ENCODE results near the gene STEAP1B. TPM values are rescaled to one million over a fixed set of nuclear protein-coding genes. Genes with fewer than 3 reads are reported as not detected.

Gene STEAP1B
- total RNA-seq, 1 experiment from 2014 or later = 3.2 TPM

- peaks cover 0 to 3% (median 0%) of the 10 kb centered on the region in 3 experiments; a peak in 2 of 7 replicates for H3K36me3 Mint-ChIP-seq (ENCODE audit: insufficient read depth in 1 of 3, low read depth in 3 of 3)
Measured at GRCh38 chr7:22432203-22432718, 67.7 kb downstream of the STEAP1B start.

More at GRCh38 chr7:22432203-22432718, 67.7 kb downstream of the STEAP1B start:
- no peak overlapping the region for H3K4me2 ChIP-seq (ENCODE audit: insufficient read depth, insufficient read length, low read length)
- H4K20me1 ChIP-seq (ENCODE audit: control insufficient read depth, insufficient read depth, insufficient read length) = no peaks in the 10 kb centered on the region
- no peak overlapping the region for H2AFZ ChIP-seq (ENCODE audit: low read length)
- no peak overlapping the region for H2BK15ac ChIP-seq (ENCODE audit: low read depth, low read length)
- H2BK5ac ChIP-seq (ENCODE audit: insufficient read length, low read length) = no peak overlapping the region
- no peak for TF ChIP-seq CTCF (conservative IDR thresholded peaks at IDR 0.05)
- H3K56ac ChIP-seq (ENCODE audit: insufficient read length, low read depth, low read length) = no peak overlapping the region
- H3K4ac ChIP-seq (ENCODE audit: low read depth, low read length) = no peak overlapping the region
- H3K27ac ChIP-seq (ENCODE audit: insufficient read length, low read depth, low read length) = no peak overlapping the region
- H3T11ph ChIP-seq (ENCODE audit: low read length) = no peak overlapping the region
- H3K79me1 ChIP-seq (ENCODE audit: insufficient read depth, low read depth, low read length, poor library complexity, severe bottlenecking) = no peaks in the 10 kb centered on the region
- H4K8ac ChIP-seq (replicated peaks; ENCODE audit: insufficient read length, low read depth, low read length) = no peak overlapping the region
- no peak overlapping the region for H2BK20ac ChIP-seq (ENCODE audit: low read depth, low read length, poor library complexity, severe bottlenecking)
- no peaks in the 10 kb centered on the region for H3K79me2 ChIP-seq (ENCODE audit: insufficient read depth, low read length)
- H3K14ac ChIP-seq (ENCODE audit: insufficient read depth, low read length) = no peak overlapping the region
- no peak overlapping the region for H4K5ac ChIP-seq (ENCODE audit: insufficient read length, low read depth, low read length)
- H2AK5ac ChIP-seq (ENCODE audit: insufficient read length, low read length) = no peak overlapping the region
- no peak overlapping the region for H3K4me3 Mint-ChIP-seq
- H3K4me1 ChIP-seq (ENCODE audit: insufficient read depth, low read length) = peaks cover 14% of the 10 kb centered on the region
- H3K27me3 ChIP-seq (ENCODE audit: insufficient read depth, low read length) = no peaks in the 10 kb centered on the region
- DNase-seq = no peak
- no peak overlapping the region for H2BK120ac ChIP-seq (ENCODE audit: low read depth, low read length, poor library complexity, severe bottlenecking)
- H3K23ac ChIP-seq (ENCODE audit: insufficient read length, low read depth, low read length) = no peak overlapping the region
- no peaks in the 10 kb centered on the region for H3K9me3 Mint-ChIP-seq
- H4K91ac ChIP-seq (ENCODE audit: insufficient read length, low read depth, low read length) = no peak overlapping the region
- WGBS (ENCODE audit: extremely low coverage, insufficient read length, low lambda C conversion rate) = no CpG with 5 or more reads among the region's 3 CpGs
- H3K18ac ChIP-seq (ENCODE audit: insufficient read length, low read depth, low read length) = no peak overlapping the region
- H3K27ac Mint-ChIP-seq = peak overlapping the region in 2 of 3 experiments; percentile 97 to 98; a peak in 3 of 7 replicates
- H3K23me2 ChIP-seq (ENCODE audit: insufficient read length, low read depth, low read length, poor library complexity, severe bottlenecking) = no peaks in the 10 kb centered on the region
- H2BK12ac ChIP-seq (ENCODE audit: insufficient read length, low read depth, low read length) = no peak overlapping the region
- no peaks in the 10 kb centered on the region for H3K27me3 Mint-ChIP-seq (ENCODE audit: low read depth)
- H3K9ac ChIP-seq (ENCODE audit: extremely low read depth, insufficient read length, low read length) = no peak overlapping the region
- no peaks in the 10 kb centered on the region for H3K9me3 ChIP-seq (ENCODE audit: control insufficient read depth, low read depth, low read length)
- H3K4me1 Mint-ChIP-seq = peaks cover 32 to 35% of the 10 kb centered on the region in 2 experiments
